Activated T-helper 1 cell treated with anti-CD3 and anti-CD28 coated beads, Interleukin-2, amount 50 U/mL, for 16 hours (primary cell): ENCODE results near the gene TCERG1L.
"Not testable (repeated sequence)": the region's sequence is repeated elsewhere in the genome, so short reads cannot be mapped to it uniquely, and the experiment has no call there.

ENCODE experiments used
- DNase-seq, 2 donors: peaks; one replicate each; pipeline ENCODE4 v3.0.0-alpha.2; 2020; ENCODE audit warnings: low read depth in 1 of 2, low spot score in 1 of 2

Gene TCERG1L

DNA sequence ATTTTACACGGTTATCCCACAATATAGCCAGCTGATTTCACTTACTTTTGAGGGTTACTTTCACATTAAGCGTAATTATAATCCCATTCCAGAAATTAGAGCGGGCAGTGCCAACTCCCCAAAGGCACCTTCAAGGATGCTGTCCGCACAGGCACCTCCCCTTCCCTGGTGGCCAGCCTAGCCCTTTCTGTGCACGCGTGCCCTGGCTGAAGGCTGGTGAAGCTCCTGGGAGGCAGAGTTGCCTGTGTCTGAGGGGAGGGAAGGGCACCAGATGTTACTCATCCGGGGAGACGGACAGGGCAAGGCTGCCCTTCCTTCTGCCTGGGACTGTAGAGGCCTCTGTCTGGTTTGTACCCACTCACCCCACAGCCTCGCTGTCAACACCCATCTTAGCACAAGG is 198.4 kb downstream of the TCERG1L start:
- no peak for DNase-seq

DNA sequence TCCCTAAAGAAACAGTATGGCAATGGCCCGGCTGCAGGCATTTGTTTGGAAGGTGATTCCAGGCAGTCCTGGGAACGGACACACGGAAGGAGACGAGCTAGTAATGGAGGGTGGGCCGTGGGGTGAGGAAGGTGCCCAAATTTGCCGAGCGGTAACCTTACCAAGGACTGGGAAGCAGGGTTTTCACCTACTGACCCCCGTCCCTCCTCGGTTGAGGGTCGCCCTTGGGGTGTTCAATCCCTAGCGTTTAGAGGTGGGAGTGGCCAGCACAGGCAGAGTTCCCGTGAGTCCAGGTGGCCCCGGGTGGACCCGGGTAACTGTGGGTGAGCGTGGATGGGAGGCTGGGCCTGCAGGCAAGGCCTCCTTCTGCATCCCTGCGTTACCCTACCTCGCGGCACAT is 198.8 kb downstream of the TCERG1L start:
- no peak for DNase-seq

- no peak for DNase-seq
These were observed 199.9 kb downstream of the TCERG1L start for GRCh38 chr10:131111471-131112080.

- DNase-seq, result no peak
These were observed 200.5 kb downstream of the TCERG1L start for GRCh38 chr10:131111007-131111406.

GRCh38 chr10:131110241-131110783 is 201.2 kb downstream of the TCERG1L start:
- DNase-seq, result no peak

DNA sequence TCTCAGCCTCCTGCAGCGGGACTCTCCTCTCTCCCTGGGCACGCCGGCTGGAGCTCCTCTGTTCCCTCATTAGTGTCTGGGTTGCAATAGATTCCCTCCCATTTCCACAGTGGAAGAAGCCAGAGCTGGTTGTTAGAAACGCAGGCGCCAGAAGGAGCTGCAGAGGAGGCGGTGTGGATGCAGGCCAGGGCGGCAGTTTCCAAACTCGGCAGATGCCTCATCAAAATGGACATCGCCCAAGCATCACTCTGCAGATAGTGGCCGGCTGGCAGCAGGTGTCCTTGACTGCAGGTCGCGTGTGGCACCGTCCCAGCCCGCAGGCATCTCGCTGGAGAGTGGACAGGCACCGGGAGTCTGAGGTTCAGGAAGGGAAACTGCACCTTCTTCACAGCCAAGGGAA is 201.8 kb downstream of the TCERG1L start:
- DNase-seq, result no peak

GRCh38 chr10:131109291-131109690 is 202.2 kb downstream of the TCERG1L start:
- DNase-seq, result no peak

DNA sequence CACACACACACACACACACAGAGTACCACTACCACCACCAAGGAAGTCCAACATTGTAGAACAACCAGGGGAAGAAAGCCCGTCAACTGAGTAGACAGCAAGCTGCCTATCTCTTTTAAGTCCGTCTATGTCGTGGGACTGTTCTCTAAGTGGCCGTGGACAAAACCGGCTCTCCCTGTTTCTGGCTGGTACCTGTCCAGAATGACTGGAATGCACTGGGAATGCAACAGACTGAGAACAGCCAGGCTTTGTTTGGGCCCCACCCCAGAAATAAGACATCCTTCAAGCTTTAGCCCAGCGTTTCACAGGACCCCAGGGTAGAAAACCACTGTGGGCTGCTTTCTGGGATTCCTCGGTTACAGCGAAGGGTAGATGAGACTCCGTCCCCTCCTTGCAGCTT is 203.6 kb downstream of the TCERG1L start:
- DNase-seq, result no peak

DNA sequence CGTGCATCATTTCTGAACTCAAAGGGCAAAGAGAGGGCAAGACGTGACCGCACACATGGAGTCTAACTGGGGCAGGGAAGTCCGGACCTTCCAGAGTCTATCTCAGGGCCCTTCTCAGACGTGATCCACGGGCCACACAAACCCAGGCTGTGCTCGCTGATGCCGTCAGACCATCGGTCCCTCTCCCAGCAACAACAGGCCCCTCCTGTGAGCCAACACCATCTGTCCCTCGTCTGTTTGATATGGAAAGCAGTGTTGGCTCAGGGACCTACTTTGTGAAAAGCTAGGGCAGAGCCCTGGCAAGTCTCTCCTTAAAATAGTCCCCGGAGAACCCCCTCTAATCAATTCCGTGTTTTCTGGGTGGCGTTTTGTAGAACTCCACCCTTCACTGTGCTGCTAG is 208.8 kb downstream of the TCERG1L start:
- no peak for DNase-seq

GRCh38 chr10:131102147-131102546 is 209.4 kb downstream of the TCERG1L start:
- DNase-seq, result no peak

GRCh38 chr10:131100418-131101410 is 210.8 kb downstream of the TCERG1L start:
- DNase-seq, result not testable (repeated sequence)

- no peak for DNase-seq
These were observed 212.3 kb downstream of the TCERG1L start for GRCh38 chr10:131099028-131099726.

- no peak for DNase-seq
These were observed 213.0 kb downstream of the TCERG1L start for GRCh38 chr10:131098416-131098952.

- DNase-seq, result no peak
These were observed 215.5 kb downstream of the TCERG1L start for GRCh38 chr10:131096031-131096430.

DNA sequence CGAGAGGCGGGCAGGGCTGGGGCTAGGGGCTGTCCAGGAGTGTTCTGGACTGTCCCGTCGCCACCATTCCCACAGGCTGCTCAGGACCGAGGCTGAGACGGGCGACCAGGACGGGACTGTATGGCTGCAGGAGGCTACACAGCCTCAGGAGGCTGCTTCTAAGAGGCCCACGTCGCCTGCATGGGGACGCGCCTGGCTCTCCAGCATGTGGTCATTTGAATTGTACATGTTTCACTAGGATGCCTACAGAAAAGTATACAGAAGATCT is 216.3 kb downstream of the TCERG1L start:
- no peak for DNase-seq

DNA sequence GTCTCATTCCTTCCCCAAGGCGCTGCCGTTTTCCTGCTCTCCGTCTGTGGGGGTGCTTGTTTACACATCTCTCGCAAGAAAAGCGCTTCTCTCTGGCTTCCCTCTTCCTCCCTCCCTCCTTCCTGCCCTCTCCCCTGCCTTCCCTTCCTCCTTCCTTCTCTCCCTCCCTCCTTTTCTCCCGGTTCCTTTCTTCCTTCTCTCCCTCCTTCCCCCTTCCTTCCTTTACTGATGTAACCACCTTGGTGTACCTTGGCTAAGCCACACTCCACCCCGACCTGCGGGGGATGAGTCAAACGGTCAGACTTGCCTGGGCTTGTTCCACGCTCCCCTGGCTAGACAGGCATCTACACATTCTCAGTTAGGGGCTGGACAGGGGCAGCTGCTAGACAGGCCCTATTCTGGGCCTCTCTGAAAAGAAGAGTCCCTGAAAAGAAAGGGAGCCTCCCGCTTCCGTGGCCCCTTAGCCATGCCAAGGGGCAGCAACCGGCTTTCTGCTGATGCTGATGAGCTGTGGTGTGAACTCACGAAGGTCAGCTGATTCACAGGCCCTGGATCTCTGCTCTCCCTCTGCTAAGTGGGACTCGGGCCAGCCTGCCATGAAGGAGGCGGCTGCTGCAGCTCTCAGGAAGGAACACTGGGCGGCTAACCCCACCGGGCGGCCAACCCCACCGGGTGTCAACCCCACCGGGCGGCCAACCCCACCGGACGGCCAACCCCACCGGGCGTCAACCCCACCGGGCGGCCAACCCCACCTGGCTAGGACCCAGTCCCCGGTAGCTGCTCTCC is 216.8 kb downstream of the TCERG1L start:
- no peak for DNase-seq

DNA sequence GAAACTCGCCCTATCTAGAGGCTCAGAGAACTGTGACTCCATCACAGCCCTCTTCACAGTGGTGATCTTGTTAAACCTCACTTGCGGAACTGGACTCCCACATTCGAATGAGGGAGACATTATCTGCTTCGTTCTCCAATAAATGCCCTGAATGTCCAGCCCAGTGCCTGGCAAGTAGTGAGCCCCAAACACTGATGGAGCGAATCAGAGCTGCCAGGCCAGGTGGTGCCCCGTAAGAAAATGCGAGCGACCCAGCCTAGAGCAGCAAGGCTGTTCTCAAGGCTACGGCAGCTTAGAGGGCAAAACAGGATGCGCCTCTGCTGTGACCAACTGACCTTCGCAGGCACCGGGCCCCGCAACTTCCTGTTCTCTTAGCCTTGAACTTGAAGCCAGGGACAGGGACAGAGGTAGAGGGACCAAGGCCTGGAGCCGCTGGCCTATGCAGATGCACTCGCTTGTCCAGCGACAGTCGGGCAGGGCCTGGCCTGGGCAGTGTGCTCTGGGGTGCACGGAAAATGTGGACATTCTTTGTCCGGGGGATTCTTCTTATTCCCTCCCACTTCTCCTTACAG is 217.6 kb downstream of the TCERG1L start:
- DNase-seq, result no peak

GRCh38 chr10:131093346-131093745 is 218.2 kb downstream of the TCERG1L start:
- DNase-seq, result no peak

DNA sequence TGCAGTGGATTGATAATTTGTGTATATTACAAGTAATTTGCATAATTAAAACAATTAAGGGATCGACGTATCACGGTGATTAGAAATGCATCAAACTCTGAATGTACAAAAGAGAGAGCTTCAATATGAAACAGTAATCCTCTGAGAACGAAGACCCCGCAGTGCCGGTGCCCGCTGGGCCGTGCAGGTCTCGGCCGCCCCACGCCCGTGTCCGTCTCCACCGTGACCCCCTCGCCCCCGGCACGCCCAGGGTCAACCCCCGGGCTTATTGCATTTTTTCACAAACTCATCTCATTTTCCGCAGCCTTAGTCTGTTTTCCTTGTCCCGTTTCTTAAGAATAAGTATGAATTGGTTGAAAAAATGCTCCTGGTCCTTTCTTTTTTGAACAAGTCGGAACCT is 218.6 kb downstream of the TCERG1L start:
- DNase-seq, result no peak

- DNase-seq, result no peak
These were observed 219.1 kb downstream of the TCERG1L start for GRCh38 chr10:131092386-131092785.
